GM04503 (cell line): ENCODE measurements around the gene SLC35B1.
"Not testable (repeated sequence)": the region's sequence is repeated elsewhere in the genome, so short reads cannot be mapped to it uniquely, and the experiment has no call there.

Experiments
- DNase-seq: peaks from one replicate; pipeline ENCODE4 v3.0.0-alpha.2; 2012; ENCODE audit warnings: low read depth

Gene SLC35B1

GRCh38 chr17:49734515-49735490, 27.0 kb upstream of the SLC35B1 start:
- no peak for DNase-seq

DNA sequence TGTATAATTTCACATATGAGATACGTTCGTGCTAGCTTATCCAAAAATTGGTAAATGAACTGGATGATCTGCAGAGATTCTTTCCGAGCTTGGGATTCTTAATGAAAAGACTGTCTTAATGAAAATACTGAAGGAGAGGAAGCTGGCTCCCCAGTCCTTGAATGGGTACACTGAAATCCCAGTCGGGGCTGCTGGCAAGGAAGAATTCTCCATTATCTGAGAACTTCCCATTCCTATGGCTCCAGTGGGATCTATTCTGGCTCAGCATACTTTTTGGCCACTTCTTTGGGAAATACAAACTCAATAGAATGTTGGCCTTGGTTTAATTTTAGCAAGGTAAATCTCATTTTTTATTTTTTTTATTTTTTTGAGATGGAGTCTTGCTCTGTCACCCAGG, 23.7 kb upstream of the SLC35B1 start:
- DNase-seq, result no peak

DNA sequence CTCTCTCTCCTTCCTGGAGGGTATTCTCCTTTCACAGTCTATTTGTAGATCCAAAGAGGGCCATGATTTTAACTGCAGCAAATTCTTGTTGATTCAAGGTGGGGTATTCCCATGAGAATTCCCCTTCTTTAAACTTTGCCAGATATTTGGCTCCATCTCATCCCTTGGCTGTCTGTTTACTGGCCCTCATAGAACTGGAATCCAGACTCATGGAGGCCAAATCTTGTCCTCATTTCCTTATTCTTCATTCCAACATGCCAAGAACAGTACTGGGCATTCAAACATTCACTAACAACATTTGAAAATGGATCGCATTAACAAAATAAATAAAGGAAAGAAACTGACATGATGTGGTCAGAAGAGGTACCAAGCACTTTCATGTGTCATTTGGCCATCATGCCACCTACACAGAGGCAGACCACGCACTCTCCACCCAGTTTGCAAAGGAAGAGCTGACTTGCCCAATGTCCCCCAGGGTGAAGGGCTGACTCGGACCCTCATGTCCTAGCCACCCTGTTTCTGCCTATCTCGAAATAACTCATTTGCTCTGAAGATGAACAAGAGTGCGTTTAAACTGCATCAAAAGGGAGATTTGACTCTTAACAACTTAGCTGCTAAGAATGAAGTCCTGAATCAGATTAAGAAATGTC, 23.1 kb upstream of the SLC35B1 start:
- no peak for DNase-seq

DNA sequence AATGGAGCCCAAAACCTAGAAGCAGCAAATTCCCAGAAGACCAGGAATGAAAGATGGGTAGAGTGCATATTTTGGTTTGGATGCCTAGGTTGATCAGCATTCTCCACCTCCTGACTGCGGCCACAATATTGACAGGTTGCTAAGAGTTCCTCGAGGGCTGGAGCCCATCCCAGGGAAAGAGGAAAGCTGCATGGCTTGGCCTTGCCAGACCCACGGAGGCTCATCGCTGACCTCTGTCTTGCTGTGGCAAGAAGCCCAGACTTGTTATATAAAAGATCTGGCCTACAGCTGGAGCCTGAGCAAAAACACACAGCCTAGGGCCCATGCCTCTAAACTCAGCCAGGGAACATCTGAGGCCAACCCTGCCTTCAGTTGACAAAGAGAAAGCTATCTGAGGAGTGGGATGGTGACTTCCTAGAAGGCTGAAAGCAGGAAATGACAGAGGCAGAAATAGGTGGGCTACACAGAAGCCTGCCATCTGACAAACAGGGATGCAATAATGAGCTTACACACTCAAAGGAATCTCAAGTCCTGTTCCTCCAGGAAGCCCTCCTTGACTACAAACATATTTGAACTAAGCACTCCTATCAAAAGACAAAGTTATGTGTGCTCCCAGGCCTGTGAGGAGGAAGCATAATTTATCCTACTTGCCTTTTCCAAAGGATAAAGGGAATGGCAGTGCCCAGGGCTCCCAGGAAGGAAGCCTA, 22.5 kb upstream of the SLC35B1 start:
- DNase-seq, result peak; percentile 94

- no peak for DNase-seq
Observed at GRCh38 chr17:49729069-49729468, 21.3 kb upstream of the SLC35B1 start.

GRCh38 chr17:49728425-49728824, 20.7 kb upstream of the SLC35B1 start:
- DNase-seq, result no peak

DNA sequence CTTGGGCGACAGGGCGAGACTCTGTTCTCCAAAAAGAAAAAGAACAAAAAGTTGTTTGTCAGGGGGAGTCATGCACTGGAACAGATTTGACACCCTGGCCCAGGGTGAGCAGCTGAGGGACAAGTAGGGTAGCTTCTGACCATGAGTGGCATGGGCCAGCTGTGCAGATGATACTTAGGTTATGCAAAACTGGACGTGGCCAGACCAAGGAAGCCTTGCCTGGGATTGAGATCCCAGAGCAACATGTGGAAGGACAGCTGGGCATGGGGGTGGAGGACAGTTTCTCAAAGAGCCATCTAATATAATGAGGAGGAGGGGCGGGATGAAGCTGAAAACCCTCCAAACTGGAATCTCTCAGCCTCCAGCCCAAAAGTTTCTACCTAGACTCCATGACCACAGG, 19.6 kb upstream of the SLC35B1 start:
- no peak for DNase-seq

- DNase-seq, result no peak
Observed at GRCh38 chr17:49725452-49726130, 17.8 kb upstream of the SLC35B1 start.

GRCh38 chr17:49724552-49724951, 16.8 kb upstream of the SLC35B1 start:
- DNase-seq, result not testable (repeated sequence)

DNA sequence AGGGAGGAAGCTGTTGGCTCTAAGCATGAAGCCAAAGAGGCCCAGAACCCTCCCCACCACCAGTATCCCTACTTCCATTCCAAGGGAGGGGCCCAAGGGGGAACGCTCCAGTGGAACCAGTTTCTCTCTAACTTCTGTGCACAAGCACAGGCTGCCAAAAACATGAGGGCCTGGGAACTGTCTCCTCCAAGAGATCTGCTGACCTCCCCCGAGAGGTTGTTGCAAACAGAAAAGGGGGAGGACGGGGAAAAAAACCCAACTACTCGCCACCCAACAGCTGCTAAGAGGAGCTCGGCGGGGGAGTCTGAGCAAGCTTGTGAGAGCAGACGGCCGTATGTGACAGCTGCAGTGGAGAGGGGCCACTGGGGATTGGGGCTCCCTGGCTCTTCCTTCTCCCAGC, 15.7 kb upstream of the SLC35B1 start:
- DNase-seq, result no peak

- no peak for DNase-seq
Observed at GRCh38 chr17:49722066-49722465, 14.3 kb upstream of the SLC35B1 start.

GRCh38 chr17:49717371-49717861, 9.7 kb upstream of the SLC35B1 start:
- DNase-seq, result no peak

DNA sequence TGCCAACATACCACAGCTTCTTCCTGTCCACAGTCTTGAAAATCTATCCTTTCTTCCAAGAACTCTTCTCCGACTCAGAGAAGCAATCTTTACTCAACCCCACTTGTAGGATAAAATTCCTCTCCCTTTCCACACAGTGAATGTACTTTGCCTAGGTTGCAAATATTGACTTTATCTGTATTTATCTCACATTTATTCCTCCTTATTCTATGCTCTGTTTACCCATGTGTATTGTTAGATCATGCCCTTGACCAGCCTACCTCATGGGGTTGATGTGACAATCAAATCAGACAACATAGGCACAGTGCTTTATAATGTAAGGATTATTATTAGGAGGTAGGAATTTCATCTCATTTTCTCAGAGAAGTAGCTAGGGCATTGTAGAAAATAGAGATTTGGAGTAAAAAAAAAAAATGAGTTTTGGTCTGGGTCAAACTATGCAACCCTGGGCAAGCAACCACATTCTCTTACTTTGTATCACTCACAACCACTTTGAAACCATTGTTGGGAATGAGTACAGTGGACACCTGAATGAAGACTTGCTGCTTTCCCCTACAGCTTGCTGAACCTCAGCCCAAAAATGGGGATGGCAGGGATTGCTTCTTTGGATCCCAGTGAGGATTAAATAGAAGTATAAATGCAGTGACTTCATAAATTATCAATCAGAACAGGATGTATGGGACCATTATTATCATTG, 9.1 kb upstream of the SLC35B1 start:
- no peak for DNase-seq

- DNase-seq, result no peak
Observed at GRCh38 chr17:49715717-49716279, 8.0 kb upstream of the SLC35B1 start.

DNA sequence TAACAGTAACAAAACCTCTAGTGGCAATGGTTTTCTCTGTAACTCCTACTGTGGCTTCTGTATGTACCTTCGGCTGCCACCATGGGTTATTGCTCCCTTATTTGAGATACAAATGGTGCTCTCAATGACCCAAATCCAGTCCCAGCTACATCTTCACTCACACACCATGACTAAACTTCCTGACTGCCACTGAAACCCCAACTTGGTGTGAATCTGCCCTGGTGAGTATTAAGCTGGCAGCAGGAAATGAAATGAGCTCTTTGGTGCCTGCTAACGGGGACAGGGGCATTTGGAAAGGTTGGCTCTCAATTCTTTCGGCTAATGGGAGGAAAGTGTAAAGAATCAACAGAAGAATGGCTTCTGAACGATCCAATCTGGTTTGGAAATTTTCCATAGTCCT, 7.5 kb upstream of the SLC35B1 start:
- no peak for DNase-seq

DNA sequence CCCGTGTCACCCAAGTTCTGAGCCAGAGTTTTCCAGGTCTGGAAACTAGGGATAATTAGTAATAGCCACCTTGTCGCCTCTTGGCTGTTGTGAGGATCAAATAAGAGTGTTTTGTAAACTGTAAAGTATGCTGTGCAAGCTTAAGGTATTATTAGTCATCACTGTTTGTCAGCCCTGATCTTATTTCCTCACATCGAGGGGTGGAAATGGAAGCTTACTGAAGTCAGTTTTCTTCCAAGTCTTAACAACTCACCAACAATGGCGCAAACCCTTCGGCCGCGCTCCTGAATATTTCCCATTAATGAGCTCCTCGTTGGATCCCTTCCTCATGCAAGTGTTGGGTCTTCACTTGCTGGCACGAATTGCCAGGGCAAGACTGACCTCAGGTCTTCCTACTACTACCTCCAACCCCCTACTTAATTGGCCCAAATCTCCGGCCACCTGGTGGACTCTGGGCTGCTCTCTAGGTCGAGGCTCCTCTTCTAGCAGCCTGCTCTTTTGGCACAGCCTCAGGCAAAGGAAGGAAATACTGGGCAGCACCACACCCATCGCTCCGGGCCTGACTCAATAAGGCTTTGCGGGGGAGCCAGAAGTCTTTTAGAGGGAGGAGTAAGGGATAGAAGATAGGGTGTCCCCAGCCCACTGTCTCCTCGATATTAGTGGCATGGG, 885 bp upstream of the SLC35B1 start:
- DNase-seq, result no peak

- no peak for DNase-seq
Observed at GRCh38 chr17:49707246-49707607, 537 bp downstream of the SLC35B1 start.

DNA sequence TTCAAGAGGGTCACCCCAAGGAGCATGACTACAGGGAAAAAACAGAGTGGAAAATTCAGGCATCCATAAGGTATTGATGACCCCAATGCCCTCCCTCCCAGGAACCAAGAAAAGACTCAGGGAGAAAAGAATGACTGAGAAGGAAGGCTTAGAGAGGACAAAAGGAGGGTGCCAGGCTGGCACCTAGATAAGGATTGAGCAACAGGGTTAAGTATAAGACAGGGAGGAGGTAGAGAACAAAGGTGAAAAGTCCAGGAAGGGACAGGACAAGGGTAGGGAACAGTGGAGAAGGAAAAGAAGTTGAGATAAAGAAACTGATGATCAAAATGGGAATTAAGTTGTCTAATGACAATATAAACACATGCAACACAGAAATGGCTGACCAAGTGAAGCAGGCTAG, 2.5 kb downstream of the SLC35B1 start:
- no peak for DNase-seq

DNA sequence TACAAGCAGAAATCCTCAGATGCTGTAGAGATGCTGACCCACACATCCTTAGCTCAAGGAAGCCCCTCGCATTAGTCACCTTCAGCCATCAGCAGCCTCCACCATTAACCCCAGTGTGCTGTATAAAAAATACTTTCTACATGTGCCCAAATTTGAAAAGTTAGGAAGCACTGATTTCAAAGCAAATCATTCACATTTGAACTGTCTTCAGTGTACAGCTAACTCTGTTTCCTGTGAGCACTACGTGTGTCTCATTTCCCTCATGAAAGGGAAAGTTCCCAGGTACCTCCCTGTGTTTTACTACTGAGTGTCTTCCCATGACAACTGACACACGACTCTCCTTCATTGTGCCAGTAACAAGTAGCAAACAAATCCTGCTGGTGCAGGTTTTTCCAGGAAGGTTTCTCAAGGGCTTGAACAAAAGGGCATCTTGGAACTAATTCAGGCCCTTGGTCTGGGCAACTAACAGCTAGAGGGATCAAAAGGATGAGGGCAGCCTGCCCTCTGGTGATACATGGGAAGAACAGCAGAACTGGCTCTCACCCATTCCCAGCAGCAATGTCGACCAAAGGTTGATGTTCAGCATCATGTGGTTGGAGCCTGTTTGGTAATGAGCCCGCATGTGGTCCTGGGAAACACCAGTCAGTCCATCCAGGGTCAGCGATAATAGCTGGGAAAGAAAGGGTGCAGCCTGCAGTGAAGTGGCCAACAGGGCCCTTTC, 4.0 kb downstream of the SLC35B1 start:
- no peak for DNase-seq

DNA sequence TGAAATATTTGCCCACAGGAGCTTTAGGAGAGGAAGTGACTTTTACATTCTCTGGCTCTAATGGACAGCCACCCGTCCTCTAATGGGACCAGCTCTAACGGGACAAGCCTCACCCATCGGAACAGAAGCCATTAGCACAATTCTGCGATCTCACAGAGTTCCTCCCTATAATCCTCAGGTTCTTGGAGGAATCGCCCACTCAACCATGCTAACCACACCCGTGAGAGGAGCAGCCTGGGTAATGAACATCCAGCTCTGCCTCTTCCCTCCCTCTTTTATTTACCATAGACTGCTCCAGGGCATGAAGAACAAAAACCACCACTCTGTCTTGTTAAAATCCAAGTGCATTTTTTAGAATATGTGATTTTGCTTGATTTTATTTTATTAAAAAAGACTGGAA, 6.8 kb downstream of the SLC35B1 start:
- DNase-seq, result no peak
